Measurements from ENCODE around the gene CYP4X1.
A peak's percentile ranks its signal among the peaks of the same experiment; 100 is the strongest.
"Not testable (repeated sequence)": the region's sequence is repeated elsewhere in the genome, so short reads cannot be mapped to it uniquely, and the experiment has no call there.

The CYP4X1 gene

GRCh38 chr1:46996659-46997281, 26.7 kb upstream of the CYP4X1 start:
- DNase-seq (ENCODE audit: extremely low read depth, insufficient read length): no peak
- TF ChIP-seq CTCF (IDR thresholded peaks at IDR 0.05; ENCODE audit: insufficient read depth, low read length, poor library complexity, severe bottlenecking): no peak
- H3K4me3 ChIP-seq (replicated peaks; ENCODE audit: low read depth, low read length): no peak overlapping the region
- H3K36me3 ChIP-seq (ENCODE audit: control insufficient read depth, insufficient read depth, low read length): no peaks in the 10 kb centered on the region
- H3K27me3 ChIP-seq (replicated peaks; ENCODE audit: control insufficient read depth, insufficient read depth, low read length): no peaks in the 10 kb centered on the region

- DNase-seq (ENCODE audit: extremely low read depth, insufficient read length): no peak
- Histone ChIP-seq H3K27me3 (replicated peaks; ENCODE audit: control insufficient read depth, insufficient read depth, low read length) (no peaks in the 10 kb centered on the region), H3K36me3 (ENCODE audit: control insufficient read depth, insufficient read depth, low read length) (no peaks in the 10 kb centered on the region), H3K4me3 (replicated peaks; ENCODE audit: low read depth, low read length) (no peak overlapping the region)
- peak; percentile 43 for TF ChIP-seq CTCF (IDR thresholded peaks at IDR 0.05; ENCODE audit: insufficient read depth, low read length, poor library complexity, severe bottlenecking)
Observed at GRCh38 chr1:47002211-47002610, 21.3 kb upstream of the CYP4X1 start.

DNA sequence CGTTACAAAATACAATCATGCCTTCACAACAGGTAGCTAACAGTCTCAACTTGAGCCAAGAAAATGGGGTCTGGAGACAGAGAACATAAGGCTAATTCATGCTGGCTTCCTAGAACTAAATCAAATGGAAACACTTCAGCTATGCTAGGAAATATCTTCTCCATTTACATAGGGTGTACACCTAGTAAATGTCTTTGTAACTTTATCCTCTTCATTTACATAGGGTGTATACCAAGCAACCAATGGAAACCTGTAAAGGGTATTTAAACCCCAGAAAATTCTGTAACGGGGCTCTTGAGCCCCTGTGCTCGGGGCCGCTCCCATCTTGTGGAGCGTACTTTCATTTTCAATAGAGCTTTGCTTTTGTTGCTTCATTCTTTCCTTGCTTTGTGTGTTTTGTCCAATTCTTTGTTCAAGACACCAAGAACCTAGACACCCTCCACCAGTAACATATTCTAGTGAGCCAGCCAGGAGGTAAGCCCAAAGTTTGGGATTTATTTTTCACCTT, 19.5 kb upstream of the CYP4X1 start:
- Histone ChIP-seq H3K36me3 (ENCODE audit: control insufficient read depth, insufficient read depth, low read length) (no peaks in the 10 kb centered on the region), H3K4me3 (replicated peaks; ENCODE audit: low read depth, low read length) (no peak overlapping the region), H3K27me3 (replicated peaks; ENCODE audit: control insufficient read depth, insufficient read depth, low read length) (no peaks in the 10 kb centered on the region)
- no peak for DNase-seq (ENCODE audit: extremely low read depth, insufficient read length)
- no peak for TF ChIP-seq CTCF (IDR thresholded peaks at IDR 0.05; ENCODE audit: insufficient read depth, low read length, poor library complexity, severe bottlenecking)

- not testable (repeated sequence) for H3K36me3 ChIP-seq (ENCODE audit: control insufficient read depth, insufficient read depth, low read length); H3K27me3 ChIP-seq (replicated peaks; ENCODE audit: control insufficient read depth, insufficient read depth, low read length); DNase-seq (ENCODE audit: extremely low read depth, insufficient read length); H3K4me3 ChIP-seq (replicated peaks; ENCODE audit: low read depth, low read length)
Observed at GRCh38 chr1:47006437-47006836, 17.0 kb upstream of the CYP4X1 start.

DNA sequence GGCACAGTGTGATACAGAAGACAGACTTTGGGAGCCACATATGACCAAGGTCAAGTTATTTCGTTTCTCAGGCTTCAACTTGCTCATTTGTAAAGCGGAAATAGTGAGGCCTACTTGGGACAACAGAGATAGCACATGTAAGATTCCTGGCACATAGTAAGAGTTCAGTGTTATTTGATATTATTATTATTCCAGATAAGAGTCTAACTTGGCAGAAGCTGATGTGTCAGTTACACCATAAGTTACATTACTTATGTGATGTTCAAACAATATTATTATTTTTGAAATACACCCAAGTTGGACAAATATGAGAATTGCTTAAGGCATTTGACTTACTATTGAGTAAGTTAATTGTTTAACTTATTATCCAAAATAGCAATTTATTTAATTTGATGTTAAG, 10.2 kb upstream of the CYP4X1 start:
- no peaks in the 10 kb centered on the region for H3K36me3 ChIP-seq (ENCODE audit: control insufficient read depth, insufficient read depth, low read length)
- H3K4me3 ChIP-seq (replicated peaks; ENCODE audit: low read depth, low read length): no peak overlapping the region
- no peak for DNase-seq (ENCODE audit: extremely low read depth, insufficient read length)
- no peak for TF ChIP-seq CTCF (IDR thresholded peaks at IDR 0.05; ENCODE audit: insufficient read depth, low read length, poor library complexity, severe bottlenecking)
- no peaks in the 10 kb centered on the region; the same call in 1 of the 2 replicates for H3K27me3 ChIP-seq (replicated peaks; ENCODE audit: control insufficient read depth, insufficient read depth, low read length)

DNA sequence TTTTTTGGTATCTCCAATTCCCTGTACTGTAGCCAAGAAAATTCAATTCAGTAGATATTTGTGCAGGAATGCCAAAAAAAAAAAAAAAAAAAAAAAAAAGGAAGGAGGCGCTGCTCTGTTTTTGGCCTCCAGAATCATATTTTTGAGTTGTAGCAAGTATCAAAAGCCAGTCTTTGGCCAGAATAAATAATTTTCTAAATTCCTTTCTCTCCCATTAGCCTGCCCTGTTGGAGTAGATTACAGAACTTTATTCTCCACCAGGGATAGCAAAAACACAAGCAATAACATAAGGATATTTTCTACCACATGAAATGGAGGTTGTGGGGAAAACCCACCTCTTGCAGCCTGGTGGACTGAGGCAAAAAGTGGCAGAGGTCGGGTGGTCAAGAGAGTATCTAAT, 2.4 kb upstream of the CYP4X1 start:
- Histone ChIP-seq H3K36me3 (ENCODE audit: control insufficient read depth, insufficient read depth, low read length) (no peaks in the 10 kb centered on the region), H3K27me3 (replicated peaks; ENCODE audit: control insufficient read depth, insufficient read depth, low read length) (no peaks in the 10 kb centered on the region; the same call in 1 of the 2 replicates), H3K4me3 (replicated peaks; ENCODE audit: low read depth, low read length) (no peak overlapping the region)
- TF ChIP-seq CTCF (IDR thresholded peaks at IDR 0.05; ENCODE audit: insufficient read depth, low read length, poor library complexity, severe bottlenecking): no peak
- no peak for DNase-seq (ENCODE audit: extremely low read depth, insufficient read length)

All from GM06990 (cell line).